ENCODE results near the gene ATP1B2.
"Not testable (repeated sequence)": the region's sequence is repeated elsewhere in the genome, so short reads cannot be mapped to it uniquely, and the experiment has no call there.

Gene ATP1B2

DNA sequence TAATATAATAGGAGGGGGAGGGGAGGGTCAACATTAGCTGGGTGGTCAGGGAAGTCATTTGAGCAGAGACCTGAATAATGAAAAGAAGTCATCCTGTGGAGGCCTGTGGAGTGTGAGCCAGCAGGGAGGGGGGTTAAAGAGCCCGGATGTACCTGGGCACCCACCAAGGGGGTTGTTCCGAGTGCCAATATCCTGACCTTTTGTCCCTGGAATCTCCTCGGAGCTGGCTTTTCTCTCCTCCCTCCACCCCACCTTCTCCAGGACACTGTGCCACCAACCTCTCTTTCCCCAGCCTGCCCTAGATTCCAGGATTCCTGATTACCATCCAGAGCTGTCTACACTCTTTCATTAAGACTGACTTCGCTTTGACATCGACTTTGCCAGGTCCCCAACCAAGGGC is 14.6 kb upstream of the ATP1B2 start:
- no peak for DNase-seq

GRCh38 chr17:7640783-7641182 is 9.9 kb upstream of the ATP1B2 start:
- no peak for DNase-seq

- DNase-seq = not testable (repeated sequence)
Observed at GRCh38 chr17:7641635-7642034, 9.1 kb upstream of the ATP1B2 start.

- peak; percentile 65 for DNase-seq
Observed at GRCh38 chr17:7644775-7645174, 6.0 kb upstream of the ATP1B2 start.

DNA sequence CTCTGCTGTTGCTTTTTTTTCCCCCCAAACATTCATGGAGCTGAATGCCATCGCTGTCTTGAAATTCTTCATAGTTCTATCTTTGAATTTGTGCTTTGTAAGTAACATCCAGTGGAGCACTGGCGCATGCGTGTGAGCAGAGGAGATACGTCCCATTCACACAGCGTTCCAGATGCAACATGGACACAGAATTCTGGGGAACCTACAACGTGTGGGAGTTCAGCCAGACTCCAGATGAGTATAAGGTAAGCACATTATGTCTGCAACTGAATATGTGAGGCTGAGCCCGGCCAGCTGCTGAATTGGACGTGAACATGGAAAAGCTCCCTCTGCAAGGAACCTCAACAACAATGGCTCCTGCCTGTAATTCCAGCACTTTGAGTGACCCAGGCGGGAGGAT is 4.3 kb upstream of the ATP1B2 start:
- DNase-seq = no peak

DNA sequence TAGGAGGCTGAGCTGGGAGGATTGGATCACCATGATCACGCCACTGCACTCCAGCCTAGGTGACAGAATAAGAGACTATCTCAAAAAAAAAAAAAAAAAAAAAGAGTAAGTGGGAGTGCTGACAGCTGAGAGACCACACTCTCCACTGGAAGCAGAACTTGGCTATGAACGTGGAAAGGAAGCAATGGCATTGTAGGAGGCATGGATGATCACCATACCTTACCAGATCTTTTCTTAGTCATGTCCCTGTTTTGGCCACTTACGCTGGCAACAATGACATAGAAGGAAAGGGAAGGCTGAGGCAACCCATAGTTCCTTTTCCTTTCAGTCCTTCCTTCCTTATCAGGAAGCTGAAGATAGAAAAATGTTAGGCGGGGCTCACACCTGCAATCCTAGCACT is 3.7 kb upstream of the ATP1B2 start:
- no peak for DNase-seq

DNA sequence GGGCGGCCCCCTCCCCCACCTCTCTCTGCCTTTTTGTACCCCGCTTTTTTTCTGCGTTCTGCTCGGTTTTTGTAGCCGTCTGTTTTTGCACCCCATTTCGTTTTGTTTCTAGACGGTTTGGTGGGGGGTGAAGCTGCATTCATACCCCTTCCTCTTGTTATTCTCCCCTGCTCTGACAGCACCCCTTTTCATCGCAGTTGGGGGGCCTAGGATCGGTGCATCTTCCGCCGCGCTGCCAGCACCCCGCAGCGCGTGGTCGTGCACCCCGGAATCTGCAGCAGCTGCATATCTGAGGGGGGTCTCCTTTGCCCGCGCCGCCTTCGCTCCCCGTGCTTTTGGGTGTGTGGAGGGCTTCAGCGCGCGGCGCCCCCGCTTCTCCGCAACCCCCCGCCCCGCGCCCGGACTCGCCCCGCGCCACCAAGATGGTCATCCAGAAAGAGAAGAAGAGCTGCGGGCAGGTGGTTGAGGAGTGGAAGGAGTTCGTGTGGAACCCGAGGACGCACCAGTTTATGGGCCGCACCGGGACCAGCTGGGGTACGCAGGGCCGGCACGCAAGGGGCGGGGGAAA is 455 bp downstream of the ATP1B2 start:
- DNase-seq = no peak

DNA sequence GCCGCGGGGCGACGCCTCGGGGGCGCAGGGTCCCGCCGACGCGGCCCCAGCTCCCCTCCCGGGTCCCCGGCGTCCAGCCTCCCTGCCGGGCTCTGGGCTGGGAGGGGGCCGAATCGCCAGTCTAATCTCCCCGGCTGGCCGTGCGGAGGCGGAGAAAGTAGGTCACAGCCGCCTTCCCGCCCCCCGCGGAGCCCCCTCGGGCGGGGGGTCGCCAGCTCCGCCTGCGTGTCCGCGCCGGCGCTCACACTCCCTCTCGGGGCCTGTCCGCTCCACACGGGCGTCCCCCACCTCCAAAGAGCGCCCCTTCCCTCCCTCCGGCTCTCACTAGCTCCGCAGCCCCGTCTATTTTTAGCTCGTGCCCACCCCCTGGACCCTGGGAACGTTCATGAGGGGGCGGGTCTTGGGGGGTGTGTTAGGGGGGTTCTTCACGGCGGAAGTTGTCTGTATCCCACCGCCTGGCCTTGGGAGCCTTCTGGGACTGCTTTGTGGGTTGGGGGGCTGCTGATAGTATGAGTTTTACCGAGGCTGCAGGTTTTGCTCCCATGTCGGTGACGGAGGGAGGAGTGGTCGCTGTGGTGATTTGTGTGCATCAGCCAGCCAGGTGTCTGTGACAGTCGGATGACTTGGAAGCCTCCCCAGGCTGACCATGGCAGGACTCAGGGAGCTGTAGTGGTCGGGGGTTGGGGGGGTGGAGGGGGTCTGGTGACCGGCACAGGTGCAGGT is 1.1 kb downstream of the ATP1B2 start:
- DNase-seq = no peak

DNA sequence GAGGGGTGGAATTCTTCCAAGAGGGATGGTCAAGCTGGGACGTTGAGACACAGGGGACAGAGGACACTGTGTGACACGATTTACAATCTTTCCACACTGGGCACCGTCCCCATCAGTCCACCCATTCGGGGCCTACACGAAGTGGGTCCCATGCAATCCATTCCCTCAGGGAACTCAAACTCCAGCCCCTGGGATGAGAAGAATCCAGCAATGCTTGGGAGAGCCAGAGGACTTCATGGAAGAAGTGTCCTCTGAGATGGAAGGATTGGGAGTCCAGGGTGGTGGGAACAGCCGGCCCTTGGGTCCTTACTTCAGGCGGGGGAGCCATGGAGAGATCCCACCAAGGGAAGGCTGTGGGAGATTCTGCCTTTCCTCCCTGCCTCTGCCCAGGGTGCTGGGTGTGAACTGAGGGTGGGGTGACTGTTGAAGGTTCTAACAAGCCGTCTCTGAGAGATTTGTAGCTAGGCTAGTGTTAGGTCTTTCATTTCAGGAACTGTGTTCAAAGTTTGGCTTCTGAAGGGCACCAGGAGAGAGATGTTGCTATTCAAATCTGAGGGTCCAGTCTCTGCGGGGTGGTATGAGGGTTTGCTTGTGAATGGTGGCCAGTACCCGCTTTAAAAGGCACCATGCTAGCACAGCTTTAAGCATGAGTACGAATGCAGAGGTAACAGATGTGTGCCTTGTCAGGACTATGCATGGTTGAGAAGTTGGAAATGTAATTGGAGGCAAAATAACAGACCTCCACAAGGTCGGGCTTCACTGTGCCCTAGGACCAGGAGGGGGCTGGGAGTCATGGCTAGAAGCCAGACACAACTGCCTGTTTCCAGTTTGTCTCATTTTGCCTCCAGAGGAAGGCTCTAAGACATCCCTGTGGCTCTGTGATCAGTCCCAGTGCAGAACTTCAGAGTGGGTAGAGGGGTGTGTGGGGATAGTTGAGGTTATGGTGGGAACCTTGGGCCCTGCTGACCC is 1.9 kb downstream of the ATP1B2 start:
- no peak for DNase-seq

DNA sequence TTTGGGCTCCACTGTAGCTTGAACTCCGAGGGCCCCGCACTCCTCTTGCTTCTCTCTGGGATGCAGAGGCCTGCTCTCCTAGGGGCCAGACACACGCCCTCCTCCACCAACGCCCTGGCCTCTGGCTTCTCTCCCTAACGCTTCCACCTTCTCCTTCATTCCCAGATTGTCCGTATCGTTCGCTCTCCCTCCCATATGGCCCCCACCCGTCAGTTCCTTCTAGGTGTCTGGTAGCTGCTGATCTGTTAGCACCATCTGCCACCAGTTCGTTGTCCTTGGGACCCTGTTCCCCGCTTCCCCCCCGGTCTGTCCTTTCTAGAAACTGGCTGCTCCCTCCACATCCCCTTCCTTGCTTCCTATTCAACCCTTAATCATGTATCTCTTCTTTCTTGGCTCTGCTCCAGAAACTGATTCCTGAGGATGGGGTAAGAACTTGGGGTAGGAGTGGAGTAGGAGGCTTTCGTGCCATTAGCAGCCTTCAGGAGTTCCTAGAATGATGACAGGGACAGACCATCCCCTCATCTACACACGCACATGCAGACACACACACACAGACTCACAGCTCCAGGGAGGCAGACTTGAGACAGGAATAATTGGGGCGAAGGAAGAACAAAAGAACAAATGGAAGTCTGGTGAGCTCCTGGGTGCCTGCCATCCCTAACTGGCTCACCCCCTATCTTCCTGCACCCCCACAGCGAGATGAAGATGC is 4.3 kb downstream of the ATP1B2 start:
- DNase-seq = no peak

DNA sequence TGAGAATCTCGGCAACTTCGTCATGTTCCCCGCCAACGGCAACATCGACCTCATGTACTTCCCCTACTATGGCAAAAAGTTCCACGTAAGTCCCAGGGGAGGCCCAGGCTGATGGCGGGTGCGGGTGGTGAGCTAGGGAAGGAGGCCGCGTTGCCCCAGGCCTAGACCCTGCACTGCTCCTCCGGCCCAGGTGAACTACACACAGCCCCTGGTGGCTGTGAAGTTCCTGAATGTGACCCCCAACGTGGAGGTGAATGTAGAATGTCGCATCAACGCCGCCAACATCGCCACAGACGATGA is 4.8 kb downstream of the ATP1B2 start:
- DNase-seq = no peak

- DNase-seq = no peak
Observed at GRCh38 chr17:7656958-7657609, 6.4 kb downstream of the ATP1B2 start.

DNA sequence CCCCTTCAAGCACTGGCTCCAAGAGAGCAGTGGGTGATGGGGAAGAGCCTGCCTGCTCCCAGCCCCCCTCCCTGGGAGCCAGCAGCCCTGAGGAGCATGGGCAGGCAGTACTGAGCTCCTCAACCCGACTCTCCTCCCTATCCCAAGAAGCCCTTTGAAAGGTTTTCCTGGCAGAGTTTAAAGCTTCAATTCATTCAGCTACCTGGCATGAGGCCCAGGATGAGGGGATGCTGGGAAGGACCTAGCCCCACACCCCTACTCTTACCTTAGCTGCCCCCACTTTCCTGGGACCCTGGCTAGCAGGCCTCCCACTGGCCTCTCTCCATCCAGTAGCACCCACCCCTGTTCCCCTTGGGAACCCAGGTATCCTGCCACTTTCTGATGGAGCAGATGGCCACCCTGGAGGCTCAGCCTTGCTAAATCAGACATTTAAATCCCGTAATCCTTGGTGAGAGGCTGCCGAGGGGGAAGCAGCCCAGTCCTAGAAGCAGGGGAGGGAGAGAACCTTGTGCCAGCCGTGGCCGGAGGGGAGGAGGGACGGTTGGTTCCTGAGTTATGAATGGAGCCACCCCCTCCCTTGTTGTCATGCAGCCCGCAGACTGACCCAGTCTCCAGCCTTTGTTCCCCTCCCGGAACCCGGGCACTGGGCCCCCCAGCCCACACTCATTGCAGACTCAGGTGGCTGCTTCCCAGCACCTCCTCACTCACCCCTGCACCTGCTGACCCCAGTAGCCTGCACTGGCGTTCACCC is 17.1 kb downstream of the ATP1B2 start:
- DNase-seq = no peak

- no peak for DNase-seq
Observed at GRCh38 chr17:7668482-7668881, 17.8 kb downstream of the ATP1B2 start.

- DNase-seq = peak; percentile 24
Observed at GRCh38 chr17:7673239-7673638, 22.5 kb downstream of the ATP1B2 start.

DNA sequence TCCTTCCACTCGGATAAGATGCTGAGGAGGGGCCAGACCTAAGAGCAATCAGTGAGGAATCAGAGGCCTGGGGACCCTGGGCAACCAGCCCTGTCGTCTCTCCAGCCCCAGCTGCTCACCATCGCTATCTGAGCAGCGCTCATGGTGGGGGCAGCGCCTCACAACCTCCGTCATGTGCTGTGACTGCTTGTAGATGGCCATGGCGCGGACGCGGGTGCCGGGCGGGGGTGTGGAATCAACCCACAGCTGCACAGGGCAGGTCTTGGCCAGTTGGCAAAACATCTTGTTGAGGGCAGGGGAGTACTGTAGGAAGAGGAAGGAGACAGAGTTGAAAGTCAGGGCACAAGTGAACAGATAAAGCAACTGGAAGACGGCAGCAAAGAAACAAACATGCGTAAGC is 24.2 kb downstream of the ATP1B2 start:
- no peak for DNase-seq

DNA sequence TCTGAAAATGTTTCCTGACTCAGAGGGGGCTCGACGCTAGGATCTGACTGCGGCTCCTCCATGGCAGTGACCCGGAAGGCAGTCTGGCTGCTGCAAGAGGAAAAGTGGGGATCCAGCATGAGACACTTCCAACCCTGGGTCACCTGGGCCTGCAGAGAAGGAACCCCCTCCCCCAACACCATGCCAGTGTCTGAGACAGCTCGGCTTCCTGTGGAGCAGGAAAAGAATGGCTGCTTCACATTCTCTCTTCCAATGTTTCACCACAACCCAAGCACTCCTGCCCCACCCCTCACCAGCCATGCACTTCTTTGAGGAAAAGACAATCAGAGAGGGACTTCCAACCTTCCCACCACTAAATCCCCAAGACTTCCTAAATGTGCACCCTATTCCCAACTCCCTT is 25.8 kb downstream of the ATP1B2 start:
- no peak for DNase-seq

DNA sequence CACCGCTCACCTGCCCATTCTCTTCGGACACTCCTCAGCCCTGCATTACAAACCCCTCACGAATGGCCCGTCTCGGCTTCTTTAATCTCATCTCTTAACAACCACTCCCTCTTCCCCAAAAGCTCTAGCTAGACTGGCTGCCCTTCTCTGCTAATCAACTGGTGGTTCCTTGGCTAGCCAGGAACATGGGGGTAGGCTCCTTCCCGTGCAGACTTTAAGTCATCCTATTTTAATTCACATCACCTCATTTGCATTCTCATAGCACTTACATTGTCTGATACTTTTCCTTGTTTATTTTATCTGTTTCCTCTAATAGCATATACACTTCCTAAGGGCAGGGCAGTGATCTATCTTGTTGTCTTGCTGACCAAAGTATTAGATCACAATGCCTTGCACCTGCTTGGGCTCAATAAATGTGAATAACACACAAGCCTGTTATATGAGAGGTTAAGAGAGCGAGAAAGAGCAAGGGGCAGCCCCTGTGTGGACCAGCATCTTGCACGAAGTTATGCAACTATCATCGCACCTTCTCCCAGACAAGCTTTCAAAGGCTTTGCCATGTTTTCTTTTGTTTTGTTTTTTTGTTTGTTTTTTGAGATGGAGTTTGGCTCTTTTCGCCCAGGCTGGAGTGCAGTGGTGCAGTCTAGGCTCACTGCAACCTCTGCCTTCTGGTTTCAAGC is 26.8 kb downstream of the ATP1B2 start:
- DNase-seq = no peak

DNA sequence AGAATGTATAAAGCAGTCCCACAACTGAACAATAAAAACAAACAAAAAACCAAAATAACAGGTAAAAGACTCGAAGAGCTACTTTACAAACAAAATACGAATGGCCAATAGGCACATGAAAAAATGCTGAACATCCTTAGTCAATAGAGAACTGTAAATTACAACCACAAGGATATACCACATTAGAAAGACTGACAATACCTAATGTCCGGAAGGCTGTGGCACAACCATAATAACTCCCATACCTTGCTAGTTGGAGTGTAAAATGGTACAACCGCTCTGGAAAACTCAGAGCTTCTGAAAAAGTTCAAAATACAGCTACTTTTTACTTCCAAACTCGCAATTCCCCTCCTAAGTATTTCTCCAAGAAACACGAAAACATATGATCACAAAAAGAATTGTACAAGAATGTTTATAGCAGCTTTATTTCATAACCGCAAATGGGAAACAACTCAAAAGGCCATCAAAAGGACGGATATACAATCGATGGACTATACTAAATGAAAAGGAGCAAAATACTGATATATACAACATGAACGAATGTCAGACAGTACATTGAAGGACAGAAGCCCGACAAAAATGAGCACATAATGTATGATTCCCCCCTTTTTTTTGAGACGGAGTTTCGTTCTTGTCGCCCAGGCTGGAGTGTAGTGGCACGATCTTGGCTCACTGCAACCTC is 34.3 kb downstream of the ATP1B2 start:
- no peak for DNase-seq

DNA sequence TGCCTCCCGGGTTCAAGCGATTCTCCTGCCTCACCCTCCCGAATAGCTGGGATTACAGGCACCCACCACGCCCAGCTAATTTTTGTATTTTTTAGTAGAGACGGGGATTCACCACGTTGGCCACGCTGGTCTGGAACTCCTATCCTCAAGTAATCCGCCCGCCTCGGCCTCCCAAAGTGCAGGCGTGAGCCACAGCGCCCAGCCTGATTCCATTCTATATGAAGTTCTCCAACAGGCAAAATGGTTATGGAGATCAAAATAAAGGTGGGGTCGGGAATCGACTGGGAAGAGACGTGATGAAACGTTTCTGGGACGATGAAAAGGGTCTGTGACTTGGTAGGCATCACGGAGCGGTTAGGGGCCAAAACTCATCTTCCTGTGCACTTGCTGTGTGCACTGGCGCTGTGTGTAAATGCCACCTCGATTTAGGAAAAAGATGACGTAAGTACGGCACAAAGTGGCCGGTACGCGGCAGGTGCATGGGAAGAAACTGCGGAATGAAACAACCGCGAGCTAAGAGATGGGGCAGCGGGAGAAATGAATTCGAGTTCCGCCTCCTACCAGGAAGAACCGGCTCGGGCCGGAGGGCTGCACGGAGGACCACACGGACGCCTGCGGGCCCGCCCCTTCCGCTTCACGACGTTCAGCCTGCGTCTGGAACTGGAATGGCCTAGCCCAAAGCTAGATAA is 35.0 kb downstream of the ATP1B2 start:
- DNase-seq = peak; percentile 89
